ENCODE results near the gene SLC25A30. TPM values are rescaled to one million over a fixed set of nuclear protein-coding genes. Genes with fewer than 3 reads are reported as not detected.

The SLC25A30 gene
- total RNA-seq, 1 experiment from 2014 or later: 26.0 TPM

- TF ChIP-seq CTCF (conservative IDR thresholded peaks at IDR 0.05; ENCODE audit: low read depth, low read length) (no peak), EZH2 (IDR thresholded peaks at IDR 0.05; ENCODE audit: borderline replicate concordance, low read depth, low read length, poor library complexity, severe bottlenecking) (no peak)
- Histone ChIP-seq H3K36me3 (ENCODE audit: insufficient read depth, low read length, poor library complexity, severe bottlenecking) (no peaks in the 10 kb centered on the region), H3K4me3 (ENCODE audit: low read depth, low read length, poor library complexity, severe bottlenecking) (peak overlapping the region; percentile 93), H3K27me3 (replicated peaks; ENCODE audit: insufficient read depth, low read depth, low read length, poor library complexity) (no peaks in the 10 kb centered on the region), H3K27ac (ENCODE audit: low read depth, low read length, poor library complexity, severe bottlenecking) (peak overlapping the region; percentile 81), H3K4me1 (ENCODE audit: insufficient read depth, low read length, poor library complexity, severe bottlenecking) (peaks cover 11% of the 10 kb centered on the region), H3K9me3 (ENCODE audit: low read depth, low read length, poor library complexity, severe bottlenecking) (no peaks in the 10 kb centered on the region)
- ChIA-PET CTCF (no interaction called here), POLR2A (ENCODE audit: low non-redundant PET) (no interaction called here)
- DNase-seq (ENCODE audit: low spot score): peak; percentile 11
- intact Hi-C loops (cut with micrococcal nuclease; ENCODE audit: unreplicated experiment): no loop called here
- no TSS peak for BruUV-seq (replicated peaks)
Measured at GRCh38 chr13:45416516-45417128, 1.6 kb downstream of the SLC25A30 start.

- Histone ChIP-seq H3K4me1 (ENCODE audit: insufficient read depth, low read length, poor library complexity, severe bottlenecking) (peaks cover 11% of the 10 kb centered on the region), H3K4me3 (ENCODE audit: low read depth, low read length, poor library complexity, severe bottlenecking) (no peak overlapping the region), H3K27ac (ENCODE audit: low read depth, low read length, poor library complexity, severe bottlenecking) (no peak overlapping the region), H3K36me3 (ENCODE audit: insufficient read depth, low read length, poor library complexity, severe bottlenecking) (peaks cover under 1% of the 10 kb centered on the region), H3K9me3 (ENCODE audit: low read depth, low read length, poor library complexity, severe bottlenecking) (no peaks in the 10 kb centered on the region), H3K27me3 (replicated peaks; ENCODE audit: insufficient read depth, low read depth, low read length, poor library complexity) (no peaks in the 10 kb centered on the region)
- ChIA-PET CTCF (no interaction called here), POLR2A (ENCODE audit: low non-redundant PET) (interaction anchor here (0.5 kb wide), 1 partner anchor 262 kb away, joined by 3 read pairs; no protein-coding TSS in a partner anchor)
- TF ChIP-seq CTCF (conservative IDR thresholded peaks at IDR 0.05; ENCODE audit: low read depth, low read length) (no peak), EZH2 (IDR thresholded peaks at IDR 0.05; ENCODE audit: borderline replicate concordance, low read depth, low read length, poor library complexity, severe bottlenecking) (no peak)
- BruUV-seq (replicated peaks): no TSS peak
- intact Hi-C loops (cut with micrococcal nuclease; ENCODE audit: unreplicated experiment): no loop called here
- DNase-seq (ENCODE audit: low spot score): no peak
Measured at GRCh38 chr13:45415112-45415511, 3.1 kb downstream of the SLC25A30 start.

GRCh38 chr13:45413826-45414307 is 4.3 kb downstream of the SLC25A30 start:
- ChIA-PET CTCF (no interaction called here), POLR2A (ENCODE audit: low non-redundant PET) (no interaction called here)

More at GRCh38 chr13:45413826-45414307, 4.3 kb downstream of the SLC25A30 start:
- TF ChIP-seq EZH2 (IDR thresholded peaks at IDR 0.05; ENCODE audit: borderline replicate concordance, low read depth, low read length, poor library complexity, severe bottlenecking) (no peak), CTCF (conservative IDR thresholded peaks at IDR 0.05; ENCODE audit: low read depth, low read length) (no peak)
- peaks cover 13% of the 10 kb centered on the region for H3K36me3 ChIP-seq (ENCODE audit: insufficient read depth, low read length, poor library complexity, severe bottlenecking)
- H3K4me1 ChIP-seq (ENCODE audit: insufficient read depth, low read length, poor library complexity, severe bottlenecking): peaks cover 11% of the 10 kb centered on the region
- no peak for DNase-seq (ENCODE audit: low spot score)
- intact Hi-C loops (cut with micrococcal nuclease; ENCODE audit: unreplicated experiment): no loop called here
- no TSS peak for BruUV-seq (replicated peaks)
- H3K4me3 ChIP-seq (ENCODE audit: low read depth, low read length, poor library complexity, severe bottlenecking): no peak overlapping the region
- no peaks in the 10 kb centered on the region for H3K27me3 ChIP-seq (replicated peaks; ENCODE audit: insufficient read depth, low read depth, low read length, poor library complexity)
- no peaks in the 10 kb centered on the region for H3K9me3 ChIP-seq (ENCODE audit: low read depth, low read length, poor library complexity, severe bottlenecking)
- no peak overlapping the region for H3K27ac ChIP-seq (ENCODE audit: low read depth, low read length, poor library complexity, severe bottlenecking)
